ENCODE measurements around the gene ATXN1. TPM values are rescaled to one million over a fixed set of nuclear protein-coding genes. Genes with fewer than 3 reads are reported as not detected.

ATXN1 gene
- total RNA-seq, 1 experiment from 2014 or later: 5.6 TPM

GRCh38 chr6:16339265-16339587, 422.0 kb downstream of the ATXN1 start:
- Histone ChIP-seq H2BK20ac (ENCODE audit: low read depth, low read length, poor library complexity, severe bottlenecking) (no peak overlapping the region), H3K56ac (ENCODE audit: insufficient read length, low read depth, low read length) (no peak overlapping the region), H3K4me2 (ENCODE audit: insufficient read depth, insufficient read length, low read length) (no peak overlapping the region), H3K4me1 (ENCODE audit: insufficient read depth, low read length) (no peaks in the 10 kb centered on the region), H3K27me3 (ENCODE audit: insufficient read depth, low read length) (no peaks in the 10 kb centered on the region), H4K8ac (replicated peaks; ENCODE audit: insufficient read length, low read depth, low read length) (no peak overlapping the region), H3K79me2 (ENCODE audit: insufficient read depth, low read length) (no peaks in the 10 kb centered on the region), H4K20me1 (ENCODE audit: control insufficient read depth, insufficient read depth, insufficient read length) (no peaks in the 10 kb centered on the region), H2AK5ac (ENCODE audit: insufficient read length, low read length) (no peak overlapping the region), H3K18ac (ENCODE audit: insufficient read length, low read depth, low read length) (no peak overlapping the region), H3K9ac (ENCODE audit: extremely low read depth, insufficient read length, low read length) (no peak overlapping the region), H3K27ac (ENCODE audit: insufficient read length, low read depth, low read length) (no peak overlapping the region), H2BK5ac (ENCODE audit: insufficient read length, low read length) (no peak overlapping the region), H2BK12ac (ENCODE audit: insufficient read length, low read depth, low read length) (no peak overlapping the region), H3T11ph (ENCODE audit: low read length) (no peak overlapping the region), H3K9me3 (ENCODE audit: control insufficient read depth, low read depth, low read length) (no peaks in the 10 kb centered on the region), H3K14ac (ENCODE audit: insufficient read depth, low read length) (no peak overlapping the region), H3K23ac (ENCODE audit: insufficient read length, low read depth, low read length) (no peak overlapping the region), H3K4ac (ENCODE audit: low read depth, low read length) (no peak overlapping the region), H4K5ac (ENCODE audit: insufficient read length, low read depth, low read length) (no peak overlapping the region), H4K91ac (ENCODE audit: insufficient read length, low read depth, low read length) (no peak overlapping the region), H3K23me2 (ENCODE audit: insufficient read length, low read depth, low read length, poor library complexity, severe bottlenecking) (no peaks in the 10 kb centered on the region), H3K79me1 (ENCODE audit: insufficient read depth, low read depth, low read length, poor library complexity, severe bottlenecking) (no peaks in the 10 kb centered on the region), H2BK15ac (ENCODE audit: low read depth, low read length) (no peak overlapping the region), H2AFZ (ENCODE audit: low read length) (no peak overlapping the region), H2BK120ac (ENCODE audit: low read depth, low read length, poor library complexity, severe bottlenecking) (no peak overlapping the region)
- no peak for TF ChIP-seq CTCF (conservative IDR thresholded peaks at IDR 0.05)
- Mint-ChIP-seq H3K27me3 (ENCODE audit: low read depth) (no peaks in the 10 kb centered on the region; the same call in 1 of the 2 replicates), H3K36me3 (ENCODE audit: insufficient read depth in 1 of 3, low read depth in 3 of 3) (no peaks in the 10 kb centered on the region; a peak in 1 of 7 replicates), H3K4me1 (peaks cover 10 to 12% of the 10 kb centered on the region in 2 experiments), H3K9me3 (no peaks in the 10 kb centered on the region; a peak in 2 of 5 replicates), H3K27ac (no peak overlapping the region), H3K4me3 (no peak overlapping the region)
- DNase-seq: no peak
- WGBS (ENCODE audit: extremely low coverage, insufficient read length, low lambda C conversion rate): no CpG with 5 or more reads among the region's 3 CpGs
